ENCODE data around the gene TMCO2.

Gene TMCO2

DNA sequence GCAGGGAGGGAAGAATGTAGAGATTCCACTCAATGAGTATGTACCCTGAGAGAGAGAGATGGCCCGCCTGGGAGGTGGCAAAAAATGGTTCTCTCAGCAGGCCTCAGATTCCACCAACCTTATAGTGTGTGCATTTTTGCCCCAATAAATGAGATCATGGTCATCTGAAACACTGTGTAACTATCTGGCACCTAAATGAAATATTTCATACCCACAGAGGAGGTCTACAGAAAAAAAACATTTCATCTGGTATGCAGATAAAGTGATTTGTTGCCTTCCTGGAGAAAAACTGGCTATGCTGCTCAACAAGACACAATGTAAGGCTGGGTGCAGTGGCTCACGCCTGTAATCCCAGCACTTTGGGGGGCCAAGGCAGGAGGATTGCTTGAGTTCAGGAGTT, 4.9 kb downstream of the TMCO2 start:
- DNase-seq = no peak
- H3K27ac Mint-ChIP-seq = no peak overlapping the region
- H3K27me3 Mint-ChIP-seq (ENCODE audit: low read depth, poor library complexity) = peaks cover 12% of the 10 kb centered on the region
- H3K4me3 Mint-ChIP-seq = no peak overlapping the region
- TF ChIP-seq, protein P1, sequence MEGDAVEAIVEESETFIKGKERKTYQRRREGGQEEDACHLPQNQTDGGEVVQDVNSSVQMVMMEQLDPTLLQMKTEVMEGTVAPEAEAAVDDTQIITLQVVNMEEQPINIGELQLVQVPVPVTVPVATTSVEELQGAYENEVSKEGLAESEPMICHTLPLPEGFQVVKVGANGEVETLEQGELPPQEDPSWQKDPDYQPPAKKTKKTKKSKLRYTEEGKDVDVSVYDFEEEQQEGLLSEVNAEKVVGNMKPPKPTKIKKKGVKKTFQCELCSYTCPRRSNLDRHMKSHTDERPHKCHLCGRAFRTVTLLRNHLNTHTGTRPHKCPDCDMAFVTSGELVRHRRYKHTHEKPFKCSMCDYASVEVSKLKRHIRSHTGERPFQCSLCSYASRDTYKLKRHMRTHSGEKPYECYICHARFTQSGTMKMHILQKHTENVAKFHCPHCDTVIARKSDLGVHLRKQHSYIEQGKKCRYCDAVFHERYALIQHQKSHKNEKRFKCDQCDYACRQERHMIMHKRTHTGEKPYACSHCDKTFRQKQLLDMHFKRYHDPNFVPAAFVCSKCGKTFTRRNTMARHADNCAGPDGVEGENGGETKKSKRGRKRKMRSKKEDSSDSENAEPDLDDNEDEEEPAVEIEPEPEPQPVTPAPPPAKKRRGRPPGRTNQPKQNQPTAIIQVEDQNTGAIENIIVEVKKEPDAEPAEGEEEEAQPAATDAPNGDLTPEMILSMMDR (IDR thresholded peaks at IDR 0.05) = no peak
- H3K36me3 Mint-ChIP-seq (ENCODE audit: low read depth) = no peaks in the 10 kb centered on the region
- H3K9me3 Mint-ChIP-seq = no peaks in the 10 kb centered on the region
- H3K4me1 Mint-ChIP-seq = peaks cover 17% of the 10 kb centered on the region

DNA sequence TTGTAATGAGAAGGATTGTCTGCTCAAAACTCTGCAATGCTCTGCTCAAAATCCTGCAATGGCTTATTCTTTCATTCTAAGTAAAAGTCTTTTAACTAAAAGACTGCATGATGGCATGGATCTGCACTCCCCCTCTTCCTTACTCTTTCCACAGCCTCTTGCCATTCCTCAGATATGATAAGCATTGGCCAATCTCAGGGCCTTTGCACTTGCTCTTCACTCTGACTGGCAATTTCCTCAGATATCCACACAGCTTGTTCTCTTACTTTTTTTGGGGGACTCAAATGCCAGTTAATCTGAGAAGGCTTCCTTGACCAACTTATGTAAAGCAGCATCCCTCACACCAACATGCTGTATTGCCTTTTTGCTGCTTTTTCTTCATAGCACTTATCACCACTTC, 7.5 kb downstream of the TMCO2 start:
- Mint-ChIP-seq H3K9me3 (no peaks in the 10 kb centered on the region), H3K36me3 (ENCODE audit: low read depth) (no peaks in the 10 kb centered on the region), H3K27me3 (ENCODE audit: low read depth, poor library complexity) (peaks cover 12% of the 10 kb centered on the region), H3K4me3 (no peak overlapping the region), H3K27ac (no peak overlapping the region), H3K4me1 (peaks cover 23% of the 10 kb centered on the region)
- DNase-seq = no peak
- TF ChIP-seq, protein P1 (IDR thresholded peaks at IDR 0.05) = no peak

DNA sequence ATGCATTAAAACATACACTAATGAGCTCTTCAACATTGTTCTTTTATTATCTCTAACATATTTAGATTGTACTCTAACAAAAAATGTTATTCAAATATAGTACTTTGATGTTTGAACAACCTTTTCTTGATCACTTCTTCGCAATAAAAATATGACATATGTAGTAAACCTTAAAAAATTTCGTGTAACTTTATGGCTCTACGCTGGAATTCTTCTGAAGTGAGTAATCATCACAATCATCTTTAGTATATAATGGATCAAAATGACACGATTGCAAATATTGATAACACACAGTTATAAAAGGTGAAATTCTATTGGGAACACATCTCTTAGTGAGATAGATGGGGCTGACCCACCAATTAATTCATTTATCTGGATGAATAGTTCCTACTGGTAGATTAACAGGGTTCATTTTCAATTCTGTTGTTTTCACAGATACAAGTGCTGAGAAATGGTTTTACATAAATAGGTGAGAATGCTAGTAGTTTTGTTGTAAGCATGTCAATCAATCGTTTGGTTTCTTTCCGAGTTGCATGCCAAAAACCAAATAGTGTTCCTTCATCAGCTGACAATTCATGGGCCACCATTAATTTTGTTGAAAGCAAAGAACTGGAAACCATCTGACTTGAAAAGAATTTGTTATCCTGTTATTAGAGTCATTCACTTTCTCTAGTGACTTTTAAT, 8.8 kb downstream of the TMCO2 start:
- Mint-ChIP-seq H3K27ac (no peak overlapping the region), H3K4me1 (peaks cover 23% of the 10 kb centered on the region), H3K4me3 (peak overlapping the region; percentile 96), H3K9me3 (no peaks in the 10 kb centered on the region), H3K36me3 (ENCODE audit: low read depth) (peaks cover 13% of the 10 kb centered on the region), H3K27me3 (ENCODE audit: low read depth, poor library complexity) (peaks cover 14% of the 10 kb centered on the region)
- DNase-seq = no peak
- TF ChIP-seq, protein P1 (IDR thresholded peaks at IDR 0.05) = no peak

DNA sequence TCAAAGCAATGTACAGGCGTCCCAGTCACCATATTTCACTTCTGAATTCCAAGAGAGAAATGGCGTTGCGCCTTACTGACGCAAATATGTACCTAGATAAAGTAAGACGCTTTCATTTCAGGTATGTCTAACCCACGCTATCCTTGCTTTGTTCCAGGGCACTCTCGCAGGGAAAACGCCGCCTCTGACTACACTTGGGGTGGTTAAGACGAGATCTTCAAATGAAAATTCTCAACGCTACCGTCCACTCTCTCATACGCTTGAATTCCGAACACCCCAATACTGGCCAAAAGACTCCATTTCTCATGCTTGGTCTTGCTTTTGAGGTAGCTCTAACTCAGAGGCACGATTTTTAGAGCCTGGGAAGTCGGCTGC, 9.6 kb downstream of the TMCO2 start:
- Mint-ChIP-seq H3K36me3 (ENCODE audit: low read depth) (peaks cover 20% of the 10 kb centered on the region), H3K27me3 (ENCODE audit: low read depth, poor library complexity) (peaks cover 10% of the 10 kb centered on the region)
- DNase-seq = no peak

DNA sequence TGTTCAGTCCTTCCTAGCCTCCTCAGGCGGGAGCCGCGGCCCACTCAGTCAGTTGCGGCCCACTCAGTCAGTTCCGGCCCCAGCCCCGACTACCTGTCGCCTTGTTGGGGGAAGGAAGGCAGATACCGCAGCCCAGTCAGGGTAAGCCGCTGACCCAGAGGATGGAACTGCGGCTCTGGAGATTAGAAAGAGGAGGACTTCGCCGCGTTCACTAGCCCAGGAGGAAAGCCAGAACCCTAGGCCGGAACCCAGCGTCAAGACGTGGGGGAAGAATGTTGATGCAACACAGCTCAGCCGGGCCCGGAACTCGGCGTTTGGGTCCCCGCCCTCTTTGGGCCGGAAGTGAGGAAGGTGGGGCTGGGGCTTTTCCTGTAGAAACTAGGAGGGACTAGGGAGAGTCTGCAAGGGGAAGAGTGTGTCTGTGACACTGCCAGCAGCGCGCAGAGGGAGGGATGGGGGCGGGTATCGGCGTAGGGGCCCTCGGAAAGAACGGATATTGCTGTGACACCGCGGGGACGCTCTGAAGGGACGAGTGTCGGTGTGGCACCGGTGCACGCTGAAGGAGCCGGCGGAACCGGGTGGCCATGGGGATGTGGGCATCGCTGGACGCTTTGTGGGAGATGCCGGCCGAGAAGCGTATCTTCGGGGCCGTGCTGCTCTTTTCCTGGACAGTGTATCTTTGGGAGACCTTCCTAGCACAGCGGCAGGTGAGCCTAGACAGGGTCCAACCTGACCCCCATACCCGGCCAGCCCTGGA, 10.1 kb downstream of the TMCO2 start, which contains the start of gene ZMPSTE24:
TSS of gene ZMPSTE24 (plus strand) at position 549 of the 757 bp plus-strand sequence. CDS start at position 585, 36 bp downstream.
- DNase-seq = peak; percentile 92
- TF ChIP-seq, protein P1 (IDR thresholded peaks at IDR 0.05) = no peak
- Mint-ChIP-seq H3K4me3 (peak within 1 kb of the TSS; percentile 96), H3K4me1 (peaks cover 23% of the 10 kb centered on the region), H3K27ac (peak within 1 kb of the TSS; percentile 99), H3K27me3 (ENCODE audit: low read depth, poor library complexity) (peaks cover 4% of the 10 kb centered on the region), H3K36me3 (ENCODE audit: low read depth) (peaks cover 25% of the 10 kb centered on the region), H3K9me3 (no peaks in the 10 kb centered on the region)

More for the DNA sequence above, 9.6 kb downstream of the TMCO2 start:
- H3K27ac Mint-ChIP-seq = peak overlapping the region; percentile 99
- H3K4me1 Mint-ChIP-seq = peaks cover 23% of the 10 kb centered on the region
- no peaks in the 10 kb centered on the region for H3K9me3 Mint-ChIP-seq
- TF ChIP-seq, protein P1 (IDR thresholded peaks at IDR 0.05) = no peak
- peak overlapping the region; percentile 96 for H3K4me3 Mint-ChIP-seq

Data from nephron progenitor cell (in vitro differentiated cells).